HG03457 (cell line): ENCODE data around the gene USF1.
"Not testable (repeated sequence)": the region's sequence is repeated elsewhere in the genome, so short reads cannot be mapped to it uniquely, and the experiment has no call there.

Experiments
- ATAC-seq: cut with Tn5 transposase; IDR thresholded peaks from one replicate; pipeline ENCODE4 v1.9.1; 2021; ENCODE audit warnings: moderate number of reproducible peaks; ENCODE audit not compliant: unreplicated experiment

USF1 gene

DNA sequence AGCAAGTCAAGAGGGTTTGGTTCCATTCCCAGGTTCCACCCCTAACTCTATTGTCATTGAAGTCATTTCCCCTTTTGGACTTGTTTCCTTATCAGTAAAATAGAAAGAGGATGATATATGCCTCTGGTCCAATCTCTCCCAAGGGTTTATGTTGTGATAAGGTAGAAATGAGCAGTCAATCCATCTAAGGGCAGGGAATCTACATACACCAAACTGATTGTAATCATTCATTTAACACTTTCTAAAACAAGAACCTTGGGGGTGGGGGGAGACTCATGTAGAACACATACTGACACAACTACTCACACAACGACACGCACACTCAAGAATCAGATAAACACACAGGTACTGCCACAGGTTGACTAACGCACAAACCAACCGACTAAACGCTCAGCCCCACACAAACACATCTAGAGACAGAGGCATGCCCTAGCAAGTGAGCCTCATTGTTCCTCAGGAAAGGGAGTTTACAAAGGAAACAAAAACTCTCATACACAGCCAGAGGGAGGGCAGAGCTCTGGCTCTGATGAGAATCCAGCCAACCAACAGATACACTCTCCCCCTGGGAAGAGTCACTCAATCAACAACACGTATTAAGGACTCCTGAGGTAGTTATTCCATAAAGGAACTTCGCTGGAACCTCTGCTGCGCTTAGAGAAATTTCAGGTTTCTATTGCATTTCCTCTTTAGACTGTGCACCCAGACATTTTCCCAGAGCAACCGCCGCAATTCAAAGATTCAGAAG, 25.9 kb downstream of the USF1 start:
- no peak for ATAC-seq

DNA sequence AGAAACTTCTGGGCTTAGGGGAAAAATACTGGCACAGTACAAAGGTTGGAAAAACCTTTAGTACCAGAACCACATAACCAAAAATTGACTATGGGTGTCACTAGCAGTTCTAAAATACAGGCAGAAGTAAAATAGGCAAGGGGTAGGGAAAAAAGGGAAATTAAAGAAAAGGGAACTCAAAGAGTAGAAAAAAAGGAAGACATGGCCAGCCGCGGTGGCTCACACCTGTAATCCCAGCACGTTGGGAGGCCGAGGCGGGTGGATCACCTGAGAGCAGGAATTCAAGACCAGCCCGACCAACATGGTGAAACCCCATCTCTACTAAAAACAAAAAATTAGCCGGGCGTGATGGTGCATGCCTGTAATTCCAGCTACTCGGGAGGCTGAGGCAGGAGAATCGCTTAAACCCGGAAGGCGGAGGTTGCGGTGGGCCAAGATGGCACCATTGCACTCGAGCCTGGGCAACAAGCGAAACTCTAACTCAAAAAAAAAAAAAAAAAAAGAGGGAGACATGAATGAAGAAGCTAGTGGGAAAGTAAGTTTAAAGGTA, 26.6 kb downstream of the USF1 start:
- ATAC-seq, result not testable (repeated sequence)

DNA sequence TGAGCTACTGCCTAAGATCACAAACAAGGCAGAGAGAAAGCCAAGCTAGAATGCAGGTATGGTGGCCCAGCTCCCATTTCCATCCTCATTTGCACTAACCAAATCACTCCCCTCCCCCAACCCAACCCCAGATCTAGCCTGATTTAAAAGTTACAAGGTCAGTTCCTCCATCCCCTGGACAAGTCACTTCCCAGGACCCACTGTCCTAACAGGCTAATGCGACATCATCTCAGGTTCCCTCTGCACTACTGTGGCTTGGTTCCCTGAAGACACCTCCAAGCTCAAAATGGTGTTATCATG, 27.2 kb downstream of the USF1 start:
- no peak for ATAC-seq

DNA sequence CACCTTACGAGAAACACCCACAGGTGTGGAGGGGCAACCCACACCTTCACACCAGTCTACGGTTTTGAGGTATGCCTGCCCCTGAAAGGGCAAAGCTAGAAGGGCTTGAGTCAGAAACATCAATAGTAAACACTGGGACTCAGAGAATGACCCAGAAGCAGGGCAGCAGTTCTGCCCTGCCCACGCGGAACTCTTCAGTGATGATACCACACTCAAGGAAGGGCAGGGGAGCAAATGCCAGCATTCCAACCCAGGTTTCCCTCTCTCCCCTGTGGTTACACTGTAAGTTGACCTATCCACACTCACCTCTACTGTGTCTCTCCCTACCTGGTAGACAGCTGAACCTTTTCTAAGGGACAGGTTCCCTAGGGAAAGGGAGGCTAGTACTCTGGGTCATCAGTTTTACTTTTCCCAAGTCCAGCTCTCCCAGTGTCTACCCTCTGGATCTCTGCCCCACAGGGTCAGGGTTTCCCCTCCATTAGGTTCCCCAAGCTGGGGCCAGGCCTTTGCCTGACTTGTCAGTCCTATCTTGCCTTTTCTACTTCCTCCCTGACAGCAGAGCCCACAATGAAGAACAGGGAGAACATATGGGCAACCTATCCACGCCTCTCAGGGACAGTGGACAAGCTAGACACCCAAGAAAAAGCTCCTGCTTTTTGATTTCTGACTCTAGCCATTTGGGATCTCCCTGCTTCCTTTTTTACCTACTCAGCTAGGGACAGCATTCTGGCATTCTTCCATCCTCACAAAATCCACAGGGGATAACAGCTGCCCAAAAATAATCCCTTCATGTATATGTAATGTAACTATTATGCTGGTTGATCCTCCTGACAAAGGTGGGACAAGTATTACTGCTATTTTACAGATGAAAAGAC, 27.8 kb downstream of the USF1 start:
- ATAC-seq, result no peak

DNA sequence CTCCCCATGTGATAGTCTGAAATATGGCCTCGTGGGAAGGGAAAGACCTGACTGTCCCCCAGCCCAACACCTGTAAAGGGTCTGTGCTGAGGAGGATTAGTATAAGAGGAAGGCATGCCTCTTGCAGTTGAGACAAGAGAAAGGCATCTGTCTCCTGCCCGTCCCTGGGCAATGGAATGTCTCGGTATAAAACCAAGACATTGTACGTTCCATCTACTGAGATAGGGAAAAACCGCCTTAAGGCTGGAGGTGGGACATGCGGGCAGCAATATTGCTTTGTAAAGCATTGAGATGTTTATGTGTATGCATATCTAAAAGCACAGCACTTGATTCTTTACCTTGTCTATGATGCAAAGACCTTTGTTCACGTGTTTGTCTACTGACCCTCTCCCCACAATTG, 28.6 kb downstream of the USF1 start:
- not testable (repeated sequence) for ATAC-seq

DNA sequence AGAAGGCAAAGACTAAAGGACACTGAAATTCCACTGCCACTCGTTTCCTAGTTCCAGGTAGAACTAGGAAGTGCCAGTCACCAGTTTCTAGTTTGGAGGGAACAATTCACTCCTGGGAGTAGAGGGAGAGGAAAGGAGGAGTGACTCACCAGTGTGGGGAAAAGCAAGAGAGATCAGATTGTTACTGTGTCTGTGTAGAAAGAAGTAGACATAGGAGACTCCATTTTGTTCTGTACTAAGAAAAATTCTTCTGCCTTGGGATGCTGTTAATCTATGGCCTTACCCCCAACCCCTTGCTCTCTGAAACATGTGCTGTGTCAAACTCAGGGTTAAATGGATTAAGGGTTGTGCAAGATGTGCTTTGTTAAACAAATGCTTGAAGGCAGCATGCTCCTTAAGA, 29.1 kb downstream of the USF1 start:
- not testable (repeated sequence) for ATAC-seq

DNA sequence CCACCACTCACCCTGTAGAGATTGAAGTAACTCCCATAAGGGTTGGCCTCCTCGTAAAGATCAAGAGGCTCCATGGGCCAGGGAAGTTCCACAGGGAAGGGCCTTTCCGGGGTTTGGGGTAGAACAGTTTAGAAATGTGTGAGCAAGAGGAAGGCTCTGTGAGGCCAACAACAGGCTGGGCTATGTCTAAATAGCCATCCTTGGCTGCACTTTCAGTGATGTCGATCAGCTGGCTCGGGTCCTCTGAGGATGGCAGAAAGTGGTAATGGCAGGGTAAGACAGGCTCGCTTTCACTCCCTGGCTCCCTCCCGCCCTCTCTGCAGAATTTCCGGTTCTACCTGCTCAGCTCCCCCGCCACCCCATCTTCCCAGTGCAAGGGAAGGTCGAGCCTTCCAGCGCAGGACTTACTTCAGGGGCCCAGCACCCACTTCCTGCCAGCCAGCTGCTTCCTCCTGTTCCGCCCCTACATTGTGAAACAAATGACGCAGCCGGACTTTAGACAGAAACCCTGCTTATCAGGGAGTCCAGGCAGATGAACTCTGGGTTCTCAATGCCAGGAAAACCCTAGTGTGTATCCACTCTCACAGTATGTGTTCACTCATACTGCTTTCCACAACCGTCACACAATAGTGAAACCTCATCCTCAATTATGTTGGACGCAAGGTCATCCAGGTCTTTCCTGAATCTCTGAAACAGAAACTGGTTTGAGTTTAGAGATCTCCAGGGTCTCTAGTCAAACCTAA, 32.1 kb downstream of the USF1 start:
- peak; percentile 64 for ATAC-seq

DNA sequence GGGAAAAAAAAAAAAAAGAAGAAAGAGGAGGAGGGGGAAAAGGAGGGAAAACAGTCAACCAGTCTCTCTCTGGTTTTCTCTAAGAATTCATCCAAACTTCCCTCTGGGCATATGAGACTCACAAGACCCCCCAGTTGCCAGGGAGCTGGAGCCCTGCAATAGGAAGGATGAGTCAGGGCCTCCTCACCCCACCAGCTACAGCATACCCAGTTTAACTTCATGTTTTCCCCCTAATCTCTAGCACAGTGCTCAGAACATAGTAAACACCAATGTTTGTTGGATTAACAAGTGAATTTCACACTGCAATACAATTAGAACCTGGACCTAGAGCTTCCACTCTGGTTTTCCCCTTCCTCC, 32.7 kb downstream of the USF1 start:
- no peak for ATAC-seq

DNA sequence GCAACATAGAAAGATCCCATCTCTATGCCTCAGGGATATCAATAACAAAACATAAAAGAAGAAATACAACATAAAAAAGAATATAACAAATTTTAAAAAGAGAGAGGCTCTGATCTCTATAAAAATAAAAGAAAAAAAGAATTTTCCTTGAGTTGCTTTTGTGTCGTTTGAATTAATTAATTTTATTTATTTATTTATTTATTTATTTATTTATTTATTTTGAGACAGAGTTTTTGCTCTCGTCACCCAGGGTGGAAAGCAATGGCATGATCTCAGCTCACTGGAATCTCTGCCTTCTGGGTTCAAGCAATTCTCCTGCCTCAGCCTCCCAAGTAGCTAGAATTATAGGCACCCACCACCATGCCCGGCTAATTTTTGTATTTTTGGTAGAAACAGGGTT, 33.4 kb downstream of the USF1 start:
- no peak for ATAC-seq

DNA sequence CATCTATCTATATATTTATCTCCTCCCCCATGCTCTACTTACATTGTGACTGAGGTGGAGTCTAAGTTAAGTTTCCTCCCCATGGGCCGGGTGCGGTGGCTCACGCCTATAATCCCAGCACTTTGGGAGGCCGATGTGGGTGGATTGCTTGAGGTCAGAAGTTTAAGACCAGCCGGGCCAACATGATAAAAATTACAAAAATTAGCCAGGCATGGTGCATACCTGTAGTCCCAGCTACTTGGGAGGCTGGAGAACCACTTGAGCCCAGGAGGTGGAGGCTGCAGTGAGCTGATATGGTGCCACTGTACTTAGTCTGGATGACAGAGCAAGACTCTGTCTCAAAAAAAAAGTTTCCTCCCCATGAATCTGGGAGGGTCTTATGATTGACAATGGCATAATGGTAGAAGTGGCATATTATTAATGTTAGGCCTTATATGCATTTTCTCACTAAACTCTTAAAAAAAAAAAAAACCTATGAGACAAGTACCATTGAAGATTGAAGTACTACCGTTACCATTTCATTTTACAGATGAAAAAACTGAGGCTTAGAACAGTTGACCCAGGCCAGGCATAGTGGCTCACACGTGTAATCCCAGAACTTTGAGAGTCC, 36.1 kb downstream of the USF1 start:
- ATAC-seq, result no peak

DNA sequence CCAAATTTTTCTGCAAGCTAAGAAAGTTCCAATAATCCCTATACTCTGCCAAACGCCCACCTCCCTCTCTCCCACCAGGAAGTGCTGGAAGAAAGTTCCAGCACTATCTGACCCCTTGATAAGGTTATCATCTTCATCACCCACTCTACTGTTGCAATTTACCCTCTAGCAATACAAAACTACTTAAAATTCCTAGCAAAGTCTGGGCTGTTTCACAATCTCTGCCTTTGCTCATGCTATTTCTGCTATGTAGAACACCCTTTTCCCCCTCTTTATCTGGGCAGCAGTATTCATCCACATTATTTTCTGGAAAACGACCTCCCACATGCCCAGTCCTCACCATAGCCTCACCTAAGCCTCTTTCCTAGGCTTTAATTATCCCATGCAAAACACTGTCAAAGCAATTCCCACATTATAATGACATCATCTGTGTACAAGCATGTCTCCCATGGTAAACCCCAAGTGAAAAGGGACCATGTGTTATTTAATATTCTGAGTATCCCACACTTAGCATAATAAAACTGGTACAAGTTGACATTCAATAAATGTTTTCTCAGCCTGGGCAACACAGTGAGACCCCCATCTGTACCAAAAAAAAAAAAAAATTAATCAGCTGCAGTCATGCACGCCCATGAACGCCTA, 36.8 kb downstream of the USF1 start:
- ATAC-seq, result no peak

DNA sequence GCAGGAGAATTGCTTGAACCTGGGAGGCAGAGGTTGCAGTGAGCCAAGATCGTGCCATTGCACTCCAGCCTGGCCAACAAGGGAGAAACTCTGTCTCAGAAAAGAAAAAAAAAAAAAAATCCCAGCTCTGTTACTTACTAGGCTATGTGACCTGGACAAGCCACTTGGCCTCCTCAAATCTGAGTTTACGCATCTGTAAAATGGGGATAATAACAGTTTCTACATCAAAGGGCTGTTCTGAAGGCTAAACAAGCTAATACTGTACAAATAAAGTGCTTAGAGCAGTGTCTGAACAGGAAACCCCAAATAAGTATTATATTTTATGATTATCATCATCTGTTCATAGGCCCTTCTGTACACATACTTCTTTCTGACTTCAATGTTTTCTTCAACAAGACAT, 38.4 kb downstream of the USF1 start:
- ATAC-seq, result no peak

DNA sequence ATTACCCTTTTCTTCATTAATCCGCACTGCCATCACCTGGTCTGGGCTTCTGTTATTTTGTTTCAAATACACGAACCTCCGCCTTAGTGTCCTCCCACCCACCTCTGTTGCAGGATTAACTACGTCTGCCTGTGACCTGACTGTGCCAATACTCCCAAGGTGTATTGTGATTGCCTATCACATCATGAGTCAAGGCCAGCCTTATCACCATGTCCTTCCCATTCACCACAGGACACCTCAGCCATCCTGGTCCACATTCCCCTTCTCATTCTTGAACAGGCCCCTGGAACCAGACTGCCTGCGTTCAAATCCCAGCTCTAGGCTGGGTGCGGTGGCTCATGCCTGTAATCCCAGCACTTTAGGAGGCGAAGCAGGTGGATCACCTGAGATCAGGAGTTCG, 39.2 kb downstream of the USF1 start:
- no peak for ATAC-seq

DNA sequence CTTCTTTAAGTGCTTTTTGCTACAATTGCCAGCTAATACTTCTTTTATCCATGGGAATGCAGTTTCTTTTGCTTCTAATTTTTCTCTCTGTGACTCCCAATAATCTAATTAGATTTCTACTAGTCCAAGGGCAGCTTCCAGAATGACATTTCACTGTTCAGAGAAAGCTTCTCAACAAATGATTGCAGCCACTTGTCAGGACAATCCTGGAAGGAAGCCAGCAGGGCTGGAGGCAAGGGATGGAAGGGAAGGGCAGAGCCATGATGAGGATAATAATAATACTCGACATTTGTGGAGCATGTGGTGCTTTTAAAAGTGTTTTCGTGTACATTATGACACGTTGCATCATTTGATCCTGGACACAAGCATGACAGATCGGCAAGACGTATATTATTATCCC, 44.3 kb downstream of the USF1 start:
- no peak for ATAC-seq

DNA sequence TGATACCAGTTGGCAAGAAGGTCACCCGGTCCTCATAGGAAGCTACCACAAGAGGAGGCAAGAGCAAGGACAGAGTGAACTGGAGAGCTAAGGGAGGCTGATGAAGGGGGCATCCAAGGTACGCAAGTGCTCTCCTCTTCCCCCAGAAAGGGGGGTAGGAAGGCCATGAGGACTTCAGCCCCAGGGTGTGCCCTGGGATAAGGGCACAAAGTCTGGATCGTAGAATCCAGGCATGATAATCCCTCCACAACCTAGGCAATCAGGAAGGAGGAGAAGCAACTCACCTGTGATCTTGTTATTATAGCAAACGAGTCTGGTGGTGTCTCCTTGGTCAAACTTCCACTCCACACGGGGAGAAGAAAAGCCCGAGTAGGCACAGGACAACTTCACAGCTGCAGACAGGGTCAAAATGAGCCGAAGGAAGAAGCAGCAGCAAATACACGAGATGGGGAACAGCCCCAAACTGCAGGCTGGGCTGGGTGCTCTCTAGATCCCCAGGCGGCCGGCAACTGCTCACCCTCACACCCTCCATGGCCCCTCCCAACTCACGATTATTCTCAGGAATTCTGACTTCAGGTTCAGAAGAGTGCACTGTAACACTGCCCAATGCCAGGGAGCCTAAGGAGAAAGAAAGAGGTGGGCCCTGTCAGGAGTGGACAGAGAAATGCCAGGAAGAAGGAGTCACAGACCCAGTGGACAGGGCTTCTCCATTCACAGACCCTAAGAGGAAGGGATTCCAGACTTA, 44.9 kb downstream of the USF1 start:
- no peak for ATAC-seq

DNA sequence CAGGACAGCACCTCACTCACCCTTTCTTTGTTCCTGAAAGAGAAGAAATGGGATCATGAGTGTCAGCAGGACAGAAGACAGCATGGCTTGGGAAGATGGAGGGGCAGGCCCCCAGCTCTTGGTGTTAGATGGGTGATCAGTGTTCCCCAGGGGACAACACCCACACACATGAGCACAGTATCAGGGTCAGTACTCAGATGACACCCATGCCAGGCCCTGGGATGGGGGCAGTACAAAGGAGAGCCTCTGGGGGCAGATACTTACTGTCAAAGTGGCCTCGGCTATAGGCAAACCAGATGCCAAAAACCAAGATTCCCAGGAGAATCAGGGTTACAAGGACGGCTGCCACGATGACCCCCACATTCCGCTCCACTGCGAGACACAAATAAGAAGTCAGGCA, 46.4 kb downstream of the USF1 start:
- no peak for ATAC-seq

DNA sequence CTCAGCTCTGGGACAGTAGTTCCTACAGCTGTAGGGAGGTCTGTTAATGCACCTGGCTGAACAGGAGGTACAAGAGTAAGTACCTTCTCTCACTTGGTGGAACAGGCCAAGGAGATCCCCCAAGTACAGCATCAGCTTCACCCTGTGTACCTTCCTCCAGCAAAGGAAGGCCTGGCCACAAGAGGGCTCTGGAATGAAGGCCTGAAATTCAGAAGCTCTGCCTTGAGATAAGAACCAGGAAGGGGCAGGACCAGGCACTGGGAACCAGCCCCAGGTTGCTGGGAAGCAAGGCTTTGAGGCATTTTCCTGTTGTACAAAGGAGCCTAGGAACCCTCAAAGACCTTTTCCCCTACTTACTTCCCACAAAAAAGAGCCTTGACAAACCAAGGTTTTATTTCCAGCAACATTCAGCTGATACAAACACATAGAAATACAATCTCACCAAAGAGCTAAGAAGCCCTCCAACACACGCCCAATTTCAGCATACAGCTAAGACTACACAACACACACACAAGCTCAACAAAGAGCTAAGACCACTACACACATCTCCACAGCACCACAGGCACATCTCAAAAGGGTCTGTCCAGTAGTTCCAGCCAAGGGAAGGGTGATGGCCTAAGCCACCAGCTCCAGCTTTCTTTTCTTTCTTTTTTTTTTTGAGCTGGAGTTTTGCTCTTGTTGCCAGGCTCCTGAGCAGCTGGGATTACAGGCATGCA, 48.3 kb downstream of the USF1 start:
- no peak for ATAC-seq

DNA sequence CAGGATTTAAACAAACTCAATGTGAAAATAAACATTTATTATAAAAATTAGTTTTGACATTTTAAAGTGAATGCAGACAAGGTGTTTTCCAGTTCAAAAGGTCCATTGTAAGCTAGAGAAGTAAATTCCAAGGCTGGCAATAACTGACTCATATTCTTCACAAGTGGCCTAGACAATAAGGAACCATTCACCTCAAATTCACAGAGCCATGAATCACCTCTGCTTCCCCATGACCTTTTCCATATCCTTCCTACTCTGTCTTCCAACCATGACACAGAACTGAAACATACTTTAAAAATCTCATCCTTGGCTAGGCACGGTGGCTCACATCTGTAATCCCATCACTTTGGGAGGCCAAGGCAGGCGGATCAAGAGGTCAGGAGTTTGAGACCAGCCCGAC, 49.6 kb downstream of the USF1 start:
- ATAC-seq, result no peak

DNA sequence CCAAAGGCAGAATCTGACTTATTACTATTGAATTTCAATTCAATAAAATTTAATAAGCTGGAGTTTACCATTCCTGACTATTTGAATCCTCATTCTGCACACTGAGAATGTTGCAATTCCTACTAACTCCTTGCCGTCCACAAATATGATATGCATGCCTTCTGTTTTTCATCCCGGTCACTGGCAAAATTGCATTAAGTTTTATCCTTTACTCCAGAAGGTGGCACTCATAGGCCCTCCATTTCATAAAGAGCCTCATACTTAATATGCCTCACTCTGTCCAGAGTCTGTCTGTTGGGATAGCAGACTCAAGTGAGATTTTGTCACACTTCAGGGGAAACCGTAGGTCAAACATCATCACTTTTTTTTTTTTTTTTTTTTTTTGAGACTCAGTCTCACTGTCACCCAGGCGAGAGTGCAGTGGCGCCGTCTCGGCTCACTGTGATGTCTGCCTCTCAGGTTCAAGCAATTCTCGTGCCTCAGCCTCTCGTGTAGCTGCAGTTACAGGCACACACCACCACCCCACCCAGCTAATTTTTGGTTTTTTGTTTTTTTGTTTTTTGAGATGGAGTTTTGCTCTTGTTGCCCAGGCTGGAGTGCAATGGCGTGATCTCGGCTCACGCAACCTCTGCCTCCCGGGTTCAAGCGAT, 52.1 kb downstream of the USF1 start:
- ATAC-seq, result no peak
